Endothelial cell of umbilical vein (primary cell): ENCODE data around the gene STAC3. TPM values are rescaled to one million over a fixed set of nuclear protein-coding genes. Genes with fewer than 3 reads are reported as not detected.

ENCODE experiments used
- BruUV-seq: library from RNA; stranded (reverse); fragments of 400-500 nt; replicated peaks from 2 replicates; lab custom pipeline; 2021; lab: Mats Ljungman, UMichigan
- CTCF ChIA-PET: fragments of 300-600, 350-600 bp; sonication (Branson Sonifier 250); formaldehyde crosslinking; loops from one replicate; lab custom pipeline; 2021; ENCODE audit warnings: antibody characterized with exemption, inconsistent platforms; lab: Charles Lee
- POLR2A ChIA-PET: fragments of 300-600, 350-600 bp; sonication (Branson Sonifier 250); formaldehyde crosslinking; loops from one replicate; lab custom pipeline; 2021; ENCODE audit warnings: antibody characterized with exemption, inconsistent platforms; lab: Charles Lee
- DNase-seq: peaks from one replicate; pipeline ENCODE4 v3.0.0-alpha.2; 2011; ENCODE audit warnings: low read depth, low spot score
- FAIRE-seq: peaks from 2 replicates; lab custom pipeline; 2011; peaks lifted over from hg19 to GRCh38; lab: Jason Lieb, UNC
- H2AFZ ChIP-seq: 2 replicates; pipeline ENCODE4 v1.6.0; 2012; ENCODE audit warnings: low read depth, low read length, control low read depth, inconsistent platforms
- H3K27ac ChIP-seq: 2 replicates; pipeline ENCODE4 v1.5.1; 2011; ENCODE audit warnings: low read depth, mild to moderate bottlenecking, control low read depth, low read length, moderate library complexity; ENCODE audit not compliant: insufficient read depth
- H3K27me3 ChIP-seq, 2 experiments: 2 replicates each; pipeline versions ENCODE4 v1.6.0 to v1.6.1; 2011; ENCODE audit warnings: low read length in 2 of 2, mixed read lengths in 1 of 2; ENCODE audit not compliant: control insufficient read depth in 2 of 2, insufficient read depth in 2 of 2
- H3K36me3 ChIP-seq, 2 experiments: 2 replicates in 1 of 2; 3 replicates in 1 of 2; pipeline ENCODE4 v1.5.1; 2011; ENCODE audit warnings: low read length in 2 of 2, mild to moderate bottlenecking in 1 of 2, moderate library complexity in 1 of 2; ENCODE audit not compliant: control insufficient read depth in 2 of 2, insufficient read depth in 2 of 2; ENCODE audit errors: extremely low read depth in 1 of 2
- H3K4me1 ChIP-seq: 3 replicates; pipeline ENCODE4 v1.5.1; 2011; ENCODE audit warnings: mild to moderate bottlenecking, low read length; ENCODE audit not compliant: control insufficient read depth, insufficient read depth; ENCODE audit errors: extremely low read depth
- H3K4me2 ChIP-seq: 2 replicates; pipeline ENCODE4 v1.6.1; 2011; ENCODE audit warnings: low read length, control low read depth, mixed read lengths; ENCODE audit not compliant: insufficient read depth
- H3K4me3 ChIP-seq, 3 experiments: fragments of 200-600 bp in 1 of 3; sonication (generic), shearing (Covaris generic) in 1 of 3; replicated peaks in 1 of 3; 2 replicates each; pipeline ENCODE4 v1.5.1; 2011 to 2016; ENCODE audit warnings: control low read depth in 3 of 3, low read length in 3 of 3, mild to moderate bottlenecking in 2 of 3, inconsistent platforms in 1 of 3, low read depth in 1 of 3, moderate library complexity in 1 of 3; ENCODE audit not compliant: insufficient read depth in 1 of 3
- H3K79me2 ChIP-seq: 2 replicates; pipeline ENCODE4 v1.6.0; 2012; ENCODE audit warnings: low read length, inconsistent platforms; ENCODE audit not compliant: control insufficient read depth, insufficient read depth
- H3K9ac ChIP-seq: replicated peaks from 2 replicates; pipeline ENCODE3; 2011; ENCODE audit warnings: low read length, control low read depth; ENCODE audit not compliant: insufficient read depth; ENCODE audit errors: extremely low read depth
- H3K9me1 ChIP-seq: replicated peaks from 3 replicates; pipeline ENCODE4 v1.6.0; 2011; ENCODE audit warnings: mild to moderate bottlenecking, low read length; ENCODE audit not compliant: control insufficient read depth, insufficient read depth; ENCODE audit errors: extremely low read depth
- H3K9me3 ChIP-seq: replicated peaks from 2 replicates; pipeline ENCODE4 v1.5.1; 2012; ENCODE audit warnings: low read length, inconsistent platforms; ENCODE audit not compliant: control insufficient read depth, insufficient read depth
- H4K20me1 ChIP-seq: replicated peaks from 2 replicates; pipeline ENCODE3; 2011; ENCODE audit warnings: mild to moderate bottlenecking, low read length; ENCODE audit not compliant: control insufficient read depth, insufficient read depth; ENCODE audit errors: extremely low read depth
- EZH2 ChIP-seq: IDR thresholded peaks from 2 replicates; pipeline ENCODE4 v1.6.1; 2012; ENCODE audit warnings: borderline replicate concordance, low read depth, mild to moderate bottlenecking, moderate library complexity, low read length, inconsistent platforms; ENCODE audit not compliant: severe bottlenecking
- FOS ChIP-seq: IDR thresholded peaks from 2 replicates; pipeline ENCODE4 v1.6.1; 2011; ENCODE audit warnings: mild to moderate bottlenecking, low read length, moderate library complexity, borderline replicate concordance; ENCODE audit not compliant: insufficient read depth
- GATA2 ChIP-seq: IDR thresholded peaks from 2 replicates; pipeline ENCODE4 v1.7.0; 2011; ENCODE audit warnings: low read depth, mild to moderate bottlenecking, moderate library complexity, mixed read lengths, low read length; ENCODE audit not compliant: insufficient read length, insufficient read depth
- JUN ChIP-seq: IDR thresholded peaks from 2 replicates; pipeline ENCODE4 v1.6.1; 2011; ENCODE audit warnings: borderline replicate concordance, low read depth; ENCODE audit not compliant: insufficient read length, insufficient read depth
- MAX ChIP-seq: IDR thresholded peaks from 2 replicates; pipeline ENCODE4 v1.6.1; 2011; ENCODE audit not compliant: insufficient read depth, insufficient read length
- MYC ChIP-seq: IDR thresholded peaks from one replicate; pipeline ENCODE4 v1.6.1; 2011; ENCODE audit warnings: mild to moderate bottlenecking, low read depth, low read length
- POLR2A ChIP-seq: IDR thresholded peaks from 2 replicates; pipeline ENCODE4 v1.6.1; 2012; ENCODE audit warnings: low read depth, mild to moderate bottlenecking, control low read depth, low read length
- POLR2AphosphoS5 ChIP-seq: IDR thresholded peaks from 2 replicates; pipeline ENCODE4 v1.6.1; 2012; ENCODE audit warnings: low read depth, mild to moderate bottlenecking, control low read depth, low read length, moderate library complexity; ENCODE audit not compliant: insufficient read depth
- dilution Hi-C: fragments of 300-500 bp; cut with MboI; formaldehyde crosslinking; loops from one replicate; pipeline ENCODE4 v1.15.0; 2019; ENCODE audit warnings: low sequenced_read_pairs; ENCODE audit not compliant: extremely low pct_ligation_motif_present
- intact Hi-C: fragments of 100-400 bp; cut with micrococcal nuclease; formaldehyde crosslinking; loops from one replicate; pipeline ENCODE4 v1.10.0; 2022
- polyA plus RNA-seq, 4 experiments: library from polyadenylated mRNA; depleted of rRNA in 3 of 4; stranded (reverse) in 3 of 4; unstranded in 1 of 4; fragments of >200 nt; gene quantifications; 2 replicates each; pipeline versions ENCODE4 v1.2.1 to v1.2.3, GENCODE V29; 2011 to 2012; ENCODE audit warnings: missing spikeins in 1 of 4
- total RNA-seq: library from RNA; stranded (reverse); gene quantifications from 2 replicates; pipeline ENCODE4 v1.2.3, GENCODE V29; 2021
- TF ChIP-seq, protein P1 (sequence below), 2 donors: IDR thresholded peaks; 1 replicate in 1 of 2; 2 replicates in 1 of 2; pipeline ENCODE4 v1.5.1; 2011; ENCODE audit warnings: low read length in 2 of 2, mild to moderate bottlenecking in 2 of 2, moderate library complexity in 2 of 2, control low read depth in 1 of 2, inconsistent platforms in 1 of 2, low read depth in 1 of 2; ENCODE audit not compliant: insufficient read depth in 1 of 2; ENCODE audit errors: extremely low read depth in 1 of 2

STAC3 gene
- total and polyA plus RNA-seq, 2 donors (not counting 3 experiments of a cell fraction or from before 2014, with no cell fraction given): 0.36 to 0.55 TPM

GRCh38 chr12:57212701-57213057 lies 38.3 kb downstream of the STAC3 start:
- no peaks in the 10 kb centered on the region for H3K79me2 ChIP-seq
- DNase-seq (no peak), FAIRE-seq (no peak)
- no peak overlapping the region for H3K4me3 ChIP-seq
- no peaks in the 10 kb centered on the region for H3K36me3 ChIP-seq
- BruUV-seq: no TSS peak
- ChIA-PET CTCF (interaction anchor here (0.6 to 4.7 kb wide), 18 partner anchors 9 to 240 kb away, joined by 3 to 214 read pairs (median 5); partner anchors contain the start of genes LRP1, SHMT2 and STAC3), POLR2A (interaction anchor here (1.0 kb wide), 1 partner anchor 17 kb away, joined by 11 read pairs; the partner anchor contains the start of gene SHMT2)
- no peaks in the 10 kb centered on the region for H4K20me1 ChIP-seq
- H3K9me3 ChIP-seq: no peaks in the 10 kb centered on the region
- H3K9ac ChIP-seq: no peak overlapping the region
- intact Hi-C loops: loop anchor here (1.0 kb wide), 2 partner anchors 31 to 241 kb away; no protein-coding TSS in a partner anchor
- H3K27ac ChIP-seq: no peak overlapping the region
- no peaks in the 10 kb centered on the region for H3K9me1 ChIP-seq
- H2AFZ ChIP-seq: no peak overlapping the region
- TF ChIP-seq, protein P1, sequence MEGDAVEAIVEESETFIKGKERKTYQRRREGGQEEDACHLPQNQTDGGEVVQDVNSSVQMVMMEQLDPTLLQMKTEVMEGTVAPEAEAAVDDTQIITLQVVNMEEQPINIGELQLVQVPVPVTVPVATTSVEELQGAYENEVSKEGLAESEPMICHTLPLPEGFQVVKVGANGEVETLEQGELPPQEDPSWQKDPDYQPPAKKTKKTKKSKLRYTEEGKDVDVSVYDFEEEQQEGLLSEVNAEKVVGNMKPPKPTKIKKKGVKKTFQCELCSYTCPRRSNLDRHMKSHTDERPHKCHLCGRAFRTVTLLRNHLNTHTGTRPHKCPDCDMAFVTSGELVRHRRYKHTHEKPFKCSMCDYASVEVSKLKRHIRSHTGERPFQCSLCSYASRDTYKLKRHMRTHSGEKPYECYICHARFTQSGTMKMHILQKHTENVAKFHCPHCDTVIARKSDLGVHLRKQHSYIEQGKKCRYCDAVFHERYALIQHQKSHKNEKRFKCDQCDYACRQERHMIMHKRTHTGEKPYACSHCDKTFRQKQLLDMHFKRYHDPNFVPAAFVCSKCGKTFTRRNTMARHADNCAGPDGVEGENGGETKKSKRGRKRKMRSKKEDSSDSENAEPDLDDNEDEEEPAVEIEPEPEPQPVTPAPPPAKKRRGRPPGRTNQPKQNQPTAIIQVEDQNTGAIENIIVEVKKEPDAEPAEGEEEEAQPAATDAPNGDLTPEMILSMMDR (IDR thresholded peaks at IDR 0.05; ENCODE audit: extremely low read depth in 1 of 2, insufficient read depth in 1 of 2, low read depth in 1 of 2, low read length in 2 of 2): no peak
- TF ChIP-seq MAX: no peak
- TF ChIP-seq FOS: no peak
- TF ChIP-seq POLR2AphosphoS5: no peak
- TF ChIP-seq POLR2A: no peak
- TF ChIP-seq GATA2: no peak
- TF ChIP-seq EZH2: no peak
- no peak for TF ChIP-seq JUN
- TF ChIP-seq MYC: no peak
- no peak overlapping the region for H3K4me2 ChIP-seq
- dilution Hi-C loops: no loop called here
- H3K27me3 ChIP-seq: peaks cover 31 to 37% of the 10 kb centered on the region in 2 experiments
- H3K4me1 ChIP-seq: peaks cover 2% of the 10 kb centered on the region
